GM12872 (cell line): ENCODE measurements around the gene ZNF284.

ENCODE experiments used
- CTCF ChIP-seq: IDR thresholded peaks from 3 replicates; pipeline ENCODE4 v1.5.1; 2011; ENCODE audit warnings: low read depth, mild to moderate bottlenecking, low read length, moderate library complexity; ENCODE audit not compliant: insufficient read depth

ZNF284 gene

GRCh38 chr19:44051650-44052402 is 20.1 kb upstream of the ZNF284 start, which contains the start of gene ZNF223:
Gene ZNF223, plus strand, starts transcription at chr19:44052036. Its CDS starts 3,141 bp downstream, at chr19:44055177.
- no peak for TF ChIP-seq CTCF

- no peak for TF ChIP-seq CTCF
Observed at GRCh38 chr19:44055870-44056269, 16.1 kb upstream of the ZNF284 start.

GRCh38 chr19:44059229-44059628 is 12.7 kb upstream of the ZNF284 start:
- no peak for TF ChIP-seq CTCF

GRCh38 chr19:44061038-44061437 is 10.9 kb upstream of the ZNF284 start:
- no peak for TF ChIP-seq CTCF

GRCh38 chr19:44066305-44066704 is 5.7 kb upstream of the ZNF284 start:
- TF ChIP-seq CTCF: no peak

GRCh38 chr19:44069415-44069814 is 2.5 kb upstream of the ZNF284 start:
- no peak for TF ChIP-seq CTCF

GRCh38 chr19:44072543-44073401 is 813 bp downstream of the ZNF284 start:
- no peak for TF ChIP-seq CTCF
